ENCODE measurements around the gene BOLL.
"Not testable (repeated sequence)": the region's sequence is repeated elsewhere in the genome, so short reads cannot be mapped to it uniquely, and the experiment has no call there.

Gene BOLL

GRCh38 chr2:197784956-197785941, at the start of gene BOLL:
Gene BOLL, minus strand, starts transcription at chr2:197785319. Its CDS starts 3,469 bp downstream, at chr2:197781850.
- DNase-seq = no peak

- DNase-seq = not testable (repeated sequence)
Observed at GRCh38 chr2:197834771-197835170, 49.7 kb upstream of the BOLL start.

- DNase-seq = no peak
Observed at GRCh38 chr2:197828464-197829135, 43.5 kb upstream of the BOLL start.

- no peak for DNase-seq
Observed at GRCh38 chr2:197827618-197828017, 42.5 kb upstream of the BOLL start.

GRCh38 chr2:197822333-197822732, 37.2 kb upstream of the BOLL start:
- DNase-seq = no peak

GRCh38 chr2:197821550-197822289, 36.6 kb upstream of the BOLL start:
- DNase-seq = peak; percentile 77

- DNase-seq = no peak
Observed at GRCh38 chr2:197814526-197814925, 29.4 kb upstream of the BOLL start.

GRCh38 chr2:197813093-197813787, 28.1 kb upstream of the BOLL start:
- DNase-seq = peak; percentile 58

GRCh38 chr2:197810491-197810890, 25.4 kb upstream of the BOLL start:
- DNase-seq = no peak

GRCh38 chr2:197810016-197810415, 24.9 kb upstream of the BOLL start:
- DNase-seq = no peak

- no peak for DNase-seq
Observed at GRCh38 chr2:197809064-197809463, 23.9 kb upstream of the BOLL start.

- peak; percentile 23 for DNase-seq
Observed at GRCh38 chr2:197805715-197806633, 20.9 kb upstream of the BOLL start.

- no peak for DNase-seq
Observed at GRCh38 chr2:197804758-197805714, 19.9 kb upstream of the BOLL start.

GRCh38 chr2:197804049-197804757, 19.1 kb upstream of the BOLL start, which contains the start of gene PLCL1:
Gene PLCL1, plus strand, starts transcription at chr2:197804593.
- DNase-seq = peak; percentile 83

GRCh38 chr2:197803033-197803444, 17.9 kb upstream of the BOLL start:
- DNase-seq = peak; percentile 45

GRCh38 chr2:197801033-197801432, 15.9 kb upstream of the BOLL start:
- peak; percentile 32 for DNase-seq

- no peak for DNase-seq
Observed at GRCh38 chr2:197800091-197800490, 15.0 kb upstream of the BOLL start.

GRCh38 chr2:197799068-197799467, 13.9 kb upstream of the BOLL start:
- no peak for DNase-seq

GRCh38 chr2:197798187-197798586, 13.1 kb upstream of the BOLL start:
- DNase-seq = no peak

Data from MV-4-11 (cell line).